ENCODE measurements around the gene AQP7.
"Not testable (repeated sequence)": the region's sequence is repeated elsewhere in the genome, so short reads cannot be mapped to it uniquely, and the experiment has no call there.

The AQP7 gene

GRCh38 chr9:33366979-33367480 lies 35.3 kb downstream of the AQP7 start:
- DNase-seq, result no peak

- not testable (repeated sequence) for DNase-seq
Measured at GRCh38 chr9:33364814-33365213, 37.6 kb downstream of the AQP7 start.

DNA sequence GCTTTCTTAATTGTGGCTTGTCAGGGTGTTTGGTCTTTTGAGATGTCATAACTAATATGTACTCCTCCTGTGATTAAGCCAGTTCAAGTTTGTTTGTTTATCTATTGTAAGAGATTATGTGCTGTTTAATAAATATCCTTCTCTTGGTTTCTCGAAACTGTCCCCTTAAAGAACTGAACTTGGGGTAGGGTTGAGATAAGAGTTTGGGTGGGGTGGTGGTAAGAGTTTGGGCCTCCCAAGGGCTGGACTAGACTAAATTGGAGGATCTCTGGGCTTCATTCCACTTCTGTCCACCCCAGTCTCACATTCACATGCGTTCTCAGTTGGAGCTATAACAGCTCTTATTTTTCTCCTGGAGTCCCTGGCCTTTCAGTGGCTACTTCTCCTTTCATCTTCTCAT lies 38.2 kb downstream of the AQP7 start:
- no peak for DNase-seq

GRCh38 chr9:33358641-33359040 lies 43.7 kb downstream of the AQP7 start:
- DNase-seq, result not testable (repeated sequence)

DNA sequence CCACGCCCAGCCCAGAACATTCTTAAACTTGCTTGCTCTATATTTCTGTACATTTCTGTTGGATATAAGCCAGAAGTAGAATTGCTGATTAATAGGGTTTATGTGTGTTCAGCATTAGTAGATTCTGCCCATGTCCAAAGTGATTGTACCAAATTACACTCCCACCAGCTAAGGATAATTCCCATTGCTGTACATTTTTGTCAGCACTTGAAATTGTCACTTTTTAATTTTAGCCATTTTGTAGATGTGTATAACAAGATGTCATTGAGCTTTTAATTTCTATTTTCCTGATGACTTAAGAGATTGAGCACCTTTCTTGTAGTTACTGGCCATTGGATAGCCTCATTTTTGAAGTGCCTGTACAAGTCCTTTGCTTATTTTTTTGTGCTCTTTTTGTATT lies 46.4 kb downstream of the AQP7 start:
- no peak for DNase-seq

DNA sequence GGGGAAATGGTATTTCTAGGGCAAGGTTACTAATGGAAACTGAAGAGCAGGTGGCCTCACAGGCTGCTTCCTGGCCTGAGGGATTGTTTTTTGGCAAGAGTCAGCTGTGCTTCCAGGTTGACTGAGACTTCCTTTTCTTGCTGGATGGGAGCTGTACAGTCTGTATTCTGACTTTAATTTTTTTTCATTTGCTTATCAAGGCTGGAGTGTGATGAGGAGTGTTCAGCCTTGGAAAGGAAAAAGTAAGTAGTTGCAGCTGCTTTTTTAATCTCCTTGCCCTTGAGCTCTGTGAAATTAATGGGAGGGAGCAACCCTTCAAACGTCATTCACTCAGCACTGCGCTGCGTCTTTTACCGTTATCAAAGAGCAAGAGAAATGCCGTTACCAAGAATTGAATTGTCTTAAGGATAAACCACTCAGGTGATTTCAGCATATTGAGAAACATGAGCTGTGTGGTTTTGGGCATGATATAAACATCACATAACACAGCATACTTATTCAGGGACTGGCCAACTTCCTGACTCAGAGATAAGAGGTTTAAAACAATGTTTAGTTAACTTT lies 47.6 kb downstream of the AQP7 start:
- no peak for DNase-seq

DNA sequence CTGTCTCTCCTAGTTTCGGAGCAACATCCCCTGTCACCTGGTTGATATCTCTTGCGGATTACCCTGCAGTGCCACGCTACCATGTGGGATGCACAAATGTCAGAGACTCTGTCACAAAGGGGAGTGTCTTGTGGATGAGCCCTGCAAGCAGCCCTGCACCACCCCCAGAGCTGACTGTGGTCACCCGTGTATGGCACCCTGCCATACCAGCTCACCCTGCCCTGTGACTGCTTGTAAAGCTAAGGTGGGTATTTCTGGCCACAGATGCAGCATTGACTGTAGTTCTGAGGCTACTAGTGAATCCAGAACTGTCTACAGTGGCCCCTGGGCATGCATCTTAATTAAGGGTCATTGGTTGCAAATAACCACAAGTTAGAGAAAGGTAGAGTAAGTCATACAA lies 50.8 kb downstream of the AQP7 start:
- no peak for DNase-seq

- peak; percentile 53 for DNase-seq
Measured at GRCh38 chr9:33350310-33350709, 52.1 kb downstream of the AQP7 start.

DNA sequence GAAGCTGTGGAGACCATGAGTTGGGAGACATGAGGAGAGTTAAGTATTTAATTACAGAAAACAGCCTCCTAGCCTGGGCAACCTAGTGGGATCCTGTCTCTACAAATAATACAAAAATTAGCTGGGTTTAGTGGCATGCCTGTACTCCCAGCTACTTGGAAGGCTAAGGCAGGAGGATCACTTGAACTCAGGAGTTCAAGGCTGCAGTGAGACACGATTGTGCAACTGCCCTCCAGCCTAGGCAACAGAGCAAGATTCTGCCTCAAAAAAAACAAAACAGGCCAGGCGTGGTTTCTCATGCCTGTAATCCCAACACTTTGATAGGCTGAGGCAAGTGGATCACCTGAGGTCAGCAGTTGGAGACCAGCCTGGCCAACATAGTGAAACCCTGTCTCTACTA lies 52.6 kb downstream of the AQP7 start:
- DNase-seq, result no peak

DNA sequence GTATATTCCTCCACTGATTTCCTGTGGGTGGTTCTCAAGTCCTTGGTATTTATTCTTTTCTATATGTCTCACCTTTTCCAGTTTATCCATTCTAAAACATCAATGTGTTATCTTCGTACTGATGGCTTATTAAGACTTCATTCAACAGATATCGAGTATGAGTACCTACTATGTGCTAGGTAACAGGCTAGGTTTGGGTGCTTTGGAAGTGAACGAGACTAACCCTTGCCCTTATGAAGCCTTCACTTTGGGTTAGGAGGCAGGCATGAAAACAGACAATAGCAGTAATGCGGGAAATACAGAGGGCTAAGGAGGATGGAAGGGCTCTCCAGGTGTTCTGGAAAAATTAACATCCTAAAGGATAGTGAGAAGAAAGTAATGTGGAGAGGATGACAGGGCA lies 53.4 kb downstream of the AQP7 start:
- DNase-seq, result no peak

GRCh38 chr9:33346564-33346963 lies 55.8 kb downstream of the AQP7 start:
- DNase-seq, result no peak

DNA sequence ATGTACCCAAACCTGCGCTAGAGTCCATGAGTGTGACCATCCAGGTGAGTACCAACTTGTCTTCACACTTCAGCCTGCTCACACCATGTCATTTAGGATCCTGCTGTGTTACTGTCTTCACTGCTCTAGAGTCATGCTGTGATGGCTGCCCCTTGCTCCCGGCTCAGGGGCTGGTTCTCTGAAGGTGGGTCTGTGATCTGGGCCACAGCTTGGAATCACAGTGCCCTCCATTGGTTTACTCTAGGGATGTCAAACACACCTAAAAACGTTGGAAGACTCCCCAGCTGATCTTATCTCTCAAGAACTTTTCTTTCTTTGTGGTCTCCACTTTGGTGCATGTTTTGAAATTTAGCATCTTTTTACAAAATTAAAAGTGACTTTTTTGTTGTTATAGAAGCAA lies 58.2 kb downstream of the AQP7 start:
- no peak for DNase-seq

DNA sequence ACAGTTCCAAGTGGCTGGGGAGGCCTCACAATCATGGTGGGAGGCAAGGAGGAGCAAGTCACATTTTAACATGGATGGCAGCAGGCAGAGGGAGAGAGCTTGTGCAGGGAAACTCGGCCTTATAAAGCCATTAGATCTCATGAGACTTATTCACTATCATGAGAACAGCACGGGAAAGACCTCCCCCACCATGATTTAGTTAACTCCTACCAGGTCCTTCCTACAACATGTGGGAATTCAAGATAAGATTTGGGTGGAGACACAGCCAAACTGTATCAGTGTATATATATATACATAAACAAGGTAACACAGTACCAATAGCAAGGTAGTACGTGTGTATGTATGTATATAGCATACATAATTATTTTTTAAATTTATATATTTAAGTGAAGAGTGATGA lies 61.2 kb downstream of the AQP7 start:
- no peak for DNase-seq

DNA sequence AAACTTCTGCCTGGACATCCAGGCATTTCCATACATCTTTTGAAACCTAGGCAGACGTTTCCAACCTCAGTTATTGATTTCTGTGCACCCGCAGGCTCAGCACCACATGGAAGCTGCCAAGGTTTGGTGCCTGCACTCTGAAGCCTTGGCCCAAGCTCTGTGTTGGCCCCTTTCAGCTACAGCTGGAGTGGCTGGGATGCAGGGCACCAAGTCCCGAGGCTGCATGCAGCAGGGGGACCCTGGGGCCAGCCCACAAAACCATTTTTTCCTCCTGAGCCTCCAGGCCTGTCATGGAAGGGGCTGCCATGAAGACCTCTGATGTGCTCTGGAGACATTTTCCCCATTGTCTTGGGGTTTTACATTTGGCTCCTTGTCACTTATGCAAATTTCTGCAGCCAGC lies 62.2 kb downstream of the AQP7 start:
- no peak for DNase-seq

Measured in DMS53 (cell line).